ENCODE data around the gene ESYT2.

The ESYT2 gene

GRCh38 chr7:158779061-158780000 lies 50.0 kb downstream of the ESYT2 start:
- H3K9ac ChIP-seq (ENCODE audit: low read depth, low read length), result no peak overlapping the region
- peaks cover 47% of the 10 kb centered on the region for H3K36me3 ChIP-seq (ENCODE audit: control insufficient read depth, insufficient read depth, low read length)
- no peaks in the 10 kb centered on the region for H3K4me1 ChIP-seq (ENCODE audit: control insufficient read depth, insufficient read depth, low read length)
- H3K27me3 ChIP-seq (ENCODE audit: control insufficient read depth, insufficient read depth, low read length), result no peaks in the 10 kb centered on the region
- no peak overlapping the region for H3K4me3 ChIP-seq (ENCODE audit: low read depth, low read length)
- H3K9me3 ChIP-seq (ENCODE audit: control insufficient read depth, insufficient read depth, low read length), result peaks cover 15% of the 10 kb centered on the region
- H3K27ac ChIP-seq (ENCODE audit: low read depth, low read length), result no peak overlapping the region

- Histone ChIP-seq H3K4me3 (ENCODE audit: low read depth, low read length) (no peak overlapping the region), H3K4me1 (ENCODE audit: control insufficient read depth, insufficient read depth, low read length) (no peaks in the 10 kb centered on the region), H3K27ac (ENCODE audit: low read depth, low read length) (no peak overlapping the region), H3K27me3 (ENCODE audit: control insufficient read depth, insufficient read depth, low read length) (no peaks in the 10 kb centered on the region), H3K9me3 (ENCODE audit: control insufficient read depth, insufficient read depth, low read length) (peaks cover 15% of the 10 kb centered on the region), H3K9ac (ENCODE audit: low read depth, low read length) (no peak overlapping the region), H3K36me3 (ENCODE audit: control insufficient read depth, insufficient read depth, low read length) (peaks cover 42% of the 10 kb centered on the region)
These were observed 50.8 kb downstream of the ESYT2 start for GRCh38 chr7:158778471-158778870.

GRCh38 chr7:158777793-158778192 lies 51.5 kb downstream of the ESYT2 start:
- H3K9me3 ChIP-seq (ENCODE audit: control insufficient read depth, insufficient read depth, low read length), result peaks cover 15% of the 10 kb centered on the region
- no peaks in the 10 kb centered on the region for H3K27me3 ChIP-seq (ENCODE audit: control insufficient read depth, insufficient read depth, low read length)
- H3K9ac ChIP-seq (ENCODE audit: low read depth, low read length), result no peak overlapping the region
- H3K4me1 ChIP-seq (ENCODE audit: control insufficient read depth, insufficient read depth, low read length), result no peaks in the 10 kb centered on the region
- peaks cover 37% of the 10 kb centered on the region for H3K36me3 ChIP-seq (ENCODE audit: control insufficient read depth, insufficient read depth, low read length)
- H3K27ac ChIP-seq (ENCODE audit: low read depth, low read length), result no peak overlapping the region
- no peak overlapping the region for H3K4me3 ChIP-seq (ENCODE audit: low read depth, low read length)

GRCh38 chr7:158776474-158776873 lies 52.8 kb downstream of the ESYT2 start:
- Histone ChIP-seq H3K9me3 (ENCODE audit: control insufficient read depth, insufficient read depth, low read length) (peaks cover 6% of the 10 kb centered on the region), H3K27ac (ENCODE audit: low read depth, low read length) (no peak overlapping the region), H3K4me1 (ENCODE audit: control insufficient read depth, insufficient read depth, low read length) (no peaks in the 10 kb centered on the region), H3K9ac (ENCODE audit: low read depth, low read length) (no peak overlapping the region), H3K4me3 (ENCODE audit: low read depth, low read length) (no peak overlapping the region), H3K36me3 (ENCODE audit: control insufficient read depth, insufficient read depth, low read length) (peaks cover 27% of the 10 kb centered on the region), H3K27me3 (ENCODE audit: control insufficient read depth, insufficient read depth, low read length) (no peaks in the 10 kb centered on the region)

GRCh38 chr7:158774952-158775351 lies 54.4 kb downstream of the ESYT2 start:
- no peaks in the 10 kb centered on the region for H3K9me3 ChIP-seq (ENCODE audit: control insufficient read depth, insufficient read depth, low read length)
- H3K9ac ChIP-seq (ENCODE audit: low read depth, low read length), result no peak overlapping the region
- H3K27me3 ChIP-seq (ENCODE audit: control insufficient read depth, insufficient read depth, low read length), result no peaks in the 10 kb centered on the region
- no peak overlapping the region for H3K4me3 ChIP-seq (ENCODE audit: low read depth, low read length)
- peaks cover 17% of the 10 kb centered on the region for H3K36me3 ChIP-seq (ENCODE audit: control insufficient read depth, insufficient read depth, low read length)
- no peak overlapping the region for H3K27ac ChIP-seq (ENCODE audit: low read depth, low read length)
- H3K4me1 ChIP-seq (ENCODE audit: control insufficient read depth, insufficient read depth, low read length), result no peaks in the 10 kb centered on the region

GRCh38 chr7:158772916-158773315 lies 56.4 kb downstream of the ESYT2 start:
- no peak overlapping the region for H3K9ac ChIP-seq (ENCODE audit: low read depth, low read length)
- H3K4me1 ChIP-seq (ENCODE audit: control insufficient read depth, insufficient read depth, low read length), result no peaks in the 10 kb centered on the region
- H3K27ac ChIP-seq (ENCODE audit: low read depth, low read length), result no peak overlapping the region
- no peak overlapping the region for H3K4me3 ChIP-seq (ENCODE audit: low read depth, low read length)
- H3K27me3 ChIP-seq (ENCODE audit: control insufficient read depth, insufficient read depth, low read length), result no peaks in the 10 kb centered on the region
- peaks cover 17% of the 10 kb centered on the region for H3K36me3 ChIP-seq (ENCODE audit: control insufficient read depth, insufficient read depth, low read length)
- no peaks in the 10 kb centered on the region for H3K9me3 ChIP-seq (ENCODE audit: control insufficient read depth, insufficient read depth, low read length)

GRCh38 chr7:158771213-158771834 lies 58.0 kb downstream of the ESYT2 start:
- Histone ChIP-seq H3K9me3 (ENCODE audit: control insufficient read depth, insufficient read depth, low read length) (no peaks in the 10 kb centered on the region), H3K9ac (ENCODE audit: low read depth, low read length) (no peak overlapping the region), H3K36me3 (ENCODE audit: control insufficient read depth, insufficient read depth, low read length) (peaks cover 19% of the 10 kb centered on the region), H3K27ac (ENCODE audit: low read depth, low read length) (no peak overlapping the region), H3K4me3 (ENCODE audit: low read depth, low read length) (no peak overlapping the region), H3K4me1 (ENCODE audit: control insufficient read depth, insufficient read depth, low read length) (no peaks in the 10 kb centered on the region), H3K27me3 (ENCODE audit: control insufficient read depth, insufficient read depth, low read length) (no peaks in the 10 kb centered on the region)

GRCh38 chr7:158767707-158768106 lies 61.6 kb downstream of the ESYT2 start:
- Histone ChIP-seq H3K9me3 (ENCODE audit: control insufficient read depth, insufficient read depth, low read length) (no peaks in the 10 kb centered on the region), H3K4me3 (ENCODE audit: low read depth, low read length) (no peak overlapping the region), H3K27ac (ENCODE audit: low read depth, low read length) (no peak overlapping the region), H3K9ac (ENCODE audit: low read depth, low read length) (no peak overlapping the region), H3K4me1 (ENCODE audit: control insufficient read depth, insufficient read depth, low read length) (no peaks in the 10 kb centered on the region), H3K27me3 (ENCODE audit: control insufficient read depth, insufficient read depth, low read length) (no peaks in the 10 kb centered on the region), H3K36me3 (ENCODE audit: control insufficient read depth, insufficient read depth, low read length) (peaks cover 33% of the 10 kb centered on the region)

GRCh38 chr7:158766570-158767281 lies 62.6 kb downstream of the ESYT2 start:
- peaks cover 32% of the 10 kb centered on the region for H3K36me3 ChIP-seq (ENCODE audit: control insufficient read depth, insufficient read depth, low read length)
- H3K27ac ChIP-seq (ENCODE audit: low read depth, low read length), result no peak overlapping the region
- H3K4me3 ChIP-seq (ENCODE audit: low read depth, low read length), result no peak overlapping the region
- no peaks in the 10 kb centered on the region for H3K27me3 ChIP-seq (ENCODE audit: control insufficient read depth, insufficient read depth, low read length)
- H3K9ac ChIP-seq (ENCODE audit: low read depth, low read length), result no peak overlapping the region
- H3K4me1 ChIP-seq (ENCODE audit: control insufficient read depth, insufficient read depth, low read length), result no peaks in the 10 kb centered on the region
- no peaks in the 10 kb centered on the region for H3K9me3 ChIP-seq (ENCODE audit: control insufficient read depth, insufficient read depth, low read length)

GRCh38 chr7:158765020-158765419 lies 64.3 kb downstream of the ESYT2 start:
- Histone ChIP-seq H3K9me3 (ENCODE audit: control insufficient read depth, insufficient read depth, low read length) (no peaks in the 10 kb centered on the region), H3K9ac (ENCODE audit: low read depth, low read length) (no peak overlapping the region), H3K27me3 (ENCODE audit: control insufficient read depth, insufficient read depth, low read length) (no peaks in the 10 kb centered on the region), H3K4me3 (ENCODE audit: low read depth, low read length) (no peak overlapping the region), H3K4me1 (ENCODE audit: control insufficient read depth, insufficient read depth, low read length) (no peaks in the 10 kb centered on the region), H3K27ac (ENCODE audit: low read depth, low read length) (no peak overlapping the region), H3K36me3 (ENCODE audit: control insufficient read depth, insufficient read depth, low read length) (peaks cover 43% of the 10 kb centered on the region)
